ENCODE measurements around the gene TMEM125.

DNA sequence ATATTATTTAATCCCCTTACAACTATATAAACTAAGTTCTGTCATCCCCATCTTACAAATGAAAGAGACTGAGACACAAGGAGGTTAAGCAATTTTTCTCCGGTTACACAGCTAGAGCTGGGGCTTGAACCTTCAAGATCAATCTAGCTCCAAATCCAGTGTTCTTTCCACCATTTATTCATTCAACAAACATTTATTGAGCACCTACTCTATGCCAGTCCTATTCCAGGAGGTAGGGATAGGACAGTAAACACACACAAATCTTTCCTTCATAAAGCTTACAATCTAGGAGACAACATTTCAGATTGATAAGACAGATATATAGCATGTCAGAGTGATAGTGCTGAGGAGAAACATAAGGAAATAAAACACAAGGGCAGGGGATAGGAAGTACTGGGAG is 2.9 kb upstream of the TMEM125 start:
- TF ChIP-seq, protein P1, sequence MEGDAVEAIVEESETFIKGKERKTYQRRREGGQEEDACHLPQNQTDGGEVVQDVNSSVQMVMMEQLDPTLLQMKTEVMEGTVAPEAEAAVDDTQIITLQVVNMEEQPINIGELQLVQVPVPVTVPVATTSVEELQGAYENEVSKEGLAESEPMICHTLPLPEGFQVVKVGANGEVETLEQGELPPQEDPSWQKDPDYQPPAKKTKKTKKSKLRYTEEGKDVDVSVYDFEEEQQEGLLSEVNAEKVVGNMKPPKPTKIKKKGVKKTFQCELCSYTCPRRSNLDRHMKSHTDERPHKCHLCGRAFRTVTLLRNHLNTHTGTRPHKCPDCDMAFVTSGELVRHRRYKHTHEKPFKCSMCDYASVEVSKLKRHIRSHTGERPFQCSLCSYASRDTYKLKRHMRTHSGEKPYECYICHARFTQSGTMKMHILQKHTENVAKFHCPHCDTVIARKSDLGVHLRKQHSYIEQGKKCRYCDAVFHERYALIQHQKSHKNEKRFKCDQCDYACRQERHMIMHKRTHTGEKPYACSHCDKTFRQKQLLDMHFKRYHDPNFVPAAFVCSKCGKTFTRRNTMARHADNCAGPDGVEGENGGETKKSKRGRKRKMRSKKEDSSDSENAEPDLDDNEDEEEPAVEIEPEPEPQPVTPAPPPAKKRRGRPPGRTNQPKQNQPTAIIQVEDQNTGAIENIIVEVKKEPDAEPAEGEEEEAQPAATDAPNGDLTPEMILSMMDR (IDR thresholded peaks at IDR 0.05; ENCODE audit: low read depth, low read length, poor library complexity, severe bottlenecking) = no peak
- TF ChIP-seq EZH2phosphoT487 (IDR thresholded peaks at IDR 0.05; ENCODE audit: borderline replicate concordance, low read length) = no peak
